ENCODE results near the gene APOA5.
A peak's percentile ranks its signal among the peaks of the same experiment; 100 is the strongest.
"Not testable (repeated sequence)": the region's sequence is repeated elsewhere in the genome, so short reads cannot be mapped to it uniquely, and the experiment has no call there.

The APOA5 gene

GRCh38 chr11:116791813-116792143 lies at the start of gene APOA5:
TSS of gene APOA5 (minus strand) at chr11:116791879. CDS start at chr11:116791860, 19 bp downstream.
- no peak for DNase-seq (ENCODE audit: insufficient read length, low spot score)
- no peak for FAIRE-seq

GRCh38 chr11:116840746-116841296 lies 49.1 kb upstream of the APOA5 start:
- FAIRE-seq (no peak), DNase-seq (ENCODE audit: insufficient read length, low spot score) (no peak)

GRCh38 chr11:116840224-116840745 lies 48.6 kb upstream of the APOA5 start:
- FAIRE-seq: no peak

GRCh38 chr11:116838321-116839084 lies 46.8 kb upstream of the APOA5 start:
- DNase-seq (ENCODE audit: insufficient read length, low spot score): no peak
- FAIRE-seq: no peak

More at GRCh38 chr11:116840224-116840745, 48.6 kb upstream of the APOA5 start:
- no peak for DNase-seq (ENCODE audit: insufficient read length, low spot score)

GRCh38 chr11:116837231-116838091 lies 45.8 kb upstream of the APOA5 start, which contains the start of gene APOA1:
TSS of gene APOA1 (minus strand) at chr11:116837622. CDS start at chr11:116837387, 235 bp downstream.
- DNase-seq (ENCODE audit: insufficient read length, low spot score) (no peak), FAIRE-seq (no peak)

GRCh38 chr11:116836632-116836991 lies 44.9 kb upstream of the APOA5 start:
- FAIRE-seq: no peak
- DNase-seq (ENCODE audit: insufficient read length, low spot score): no peak

GRCh38 chr11:116835791-116836631 lies 44.3 kb upstream of the APOA5 start:
- no peak for FAIRE-seq
- peak; percentile 82 for DNase-seq (ENCODE audit: insufficient read length, low spot score)

- no peak for DNase-seq (ENCODE audit: insufficient read length, low spot score)
- FAIRE-seq: no peak
These were observed 43.5 kb upstream of the APOA5 start for GRCh38 chr11:116835042-116835772.

- FAIRE-seq; DNase-seq (ENCODE audit: insufficient read length, low spot score): not testable (repeated sequence)
These were observed 42.9 kb upstream of the APOA5 start for GRCh38 chr11:116834535-116835041.

GRCh38 chr11:116833816-116834534 lies 42.3 kb upstream of the APOA5 start:
- DNase-seq (ENCODE audit: insufficient read length, low spot score): no peak
- FAIRE-seq: no peak

GRCh38 chr11:116833491-116833815 lies 41.8 kb upstream of the APOA5 start:
- no peak for FAIRE-seq

GRCh38 chr11:116832350-116833290 lies 40.9 kb upstream of the APOA5 start:
- DNase-seq (ENCODE audit: insufficient read length, low spot score) (no peak), FAIRE-seq (no peak)

More at GRCh38 chr11:116833491-116833815, 41.8 kb upstream of the APOA5 start:
- no peak for DNase-seq (ENCODE audit: insufficient read length, low spot score)

GRCh38 chr11:116831790-116832349 lies 40.2 kb upstream of the APOA5 start:
- FAIRE-seq (no peak), DNase-seq (ENCODE audit: insufficient read length, low spot score) (no peak)

GRCh38 chr11:116830184-116830912 lies 38.7 kb upstream of the APOA5 start:
- no peak for FAIRE-seq
- DNase-seq (ENCODE audit: insufficient read length, low spot score): no peak

- DNase-seq (ENCODE audit: insufficient read length, low spot score) (no peak), FAIRE-seq (no peak)
These were observed 38.0 kb upstream of the APOA5 start, which contains the start of gene APOC3 for GRCh38 chr11:116829525-116830183. TSS of gene APOC3 (plus strand) at chr11:116829907. CDS start at chr11:116830583, 676 bp downstream.
